Measurements from ENCODE around the gene CADM4.

CADM4 gene

DNA sequence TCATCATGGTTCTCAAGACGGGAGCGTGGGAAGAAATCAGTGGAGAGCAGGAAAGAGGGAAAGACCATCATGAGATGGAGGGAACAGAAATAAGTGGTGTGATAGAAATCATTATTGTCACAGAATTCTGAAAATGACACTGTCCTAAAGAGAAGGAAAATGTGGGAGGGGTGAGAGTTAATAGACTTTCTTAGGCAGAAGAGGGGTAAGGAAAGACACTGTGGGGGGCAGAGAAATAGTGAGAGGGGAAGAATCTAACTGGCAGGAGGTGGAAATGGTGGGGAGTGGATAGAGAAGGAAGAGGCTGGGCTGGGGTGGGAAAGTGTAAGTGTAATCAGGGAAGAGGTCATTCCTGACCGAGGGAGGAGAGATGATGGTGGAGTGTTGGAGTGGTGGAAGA, 60.9 kb downstream of the CADM4 start:
- no peak for DNase-seq

DNA sequence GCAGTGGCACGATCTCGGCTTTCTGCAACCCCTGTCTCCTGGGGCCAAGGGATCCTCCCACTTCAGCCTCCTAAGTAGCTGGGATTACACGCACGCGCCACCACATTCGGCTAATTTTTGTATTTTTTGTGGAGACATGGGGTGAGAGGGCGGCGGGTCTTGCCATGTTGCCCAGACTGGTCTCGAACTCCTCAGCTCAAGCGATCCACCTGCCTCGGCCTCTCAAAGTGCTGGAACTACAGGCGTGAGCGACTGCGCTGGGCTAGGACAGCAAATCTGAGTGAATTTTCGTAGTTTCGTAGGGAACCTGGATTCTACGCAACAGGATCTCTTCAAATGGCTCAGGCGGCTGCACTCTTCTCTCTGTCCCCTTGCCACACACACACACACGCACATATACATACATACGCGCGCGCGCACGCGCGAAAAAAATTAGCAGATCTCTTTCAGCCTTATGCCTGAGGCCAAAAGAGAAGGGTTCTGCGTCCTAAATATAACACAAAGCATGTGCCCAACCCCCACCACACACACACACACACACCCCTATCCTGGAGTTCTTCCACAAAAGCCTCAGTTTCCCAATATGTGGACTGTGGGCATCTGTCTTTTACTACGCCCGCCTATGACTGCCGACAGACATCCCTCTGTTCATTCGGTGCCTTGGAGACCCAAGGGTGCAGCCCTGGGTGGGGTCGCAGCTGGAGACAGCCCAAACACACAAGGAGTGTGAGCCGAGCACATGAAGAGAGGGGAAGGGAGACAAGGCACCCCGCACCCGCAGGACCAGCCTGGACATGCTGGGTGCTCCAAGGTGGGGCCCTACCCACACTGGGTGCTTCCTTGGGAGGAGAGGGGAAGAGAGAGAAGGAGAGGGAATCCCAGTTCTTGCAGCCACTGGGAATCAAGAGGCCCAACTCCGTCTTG, 63.4 kb downstream of the CADM4 start:
- DNase-seq = no peak

DNA sequence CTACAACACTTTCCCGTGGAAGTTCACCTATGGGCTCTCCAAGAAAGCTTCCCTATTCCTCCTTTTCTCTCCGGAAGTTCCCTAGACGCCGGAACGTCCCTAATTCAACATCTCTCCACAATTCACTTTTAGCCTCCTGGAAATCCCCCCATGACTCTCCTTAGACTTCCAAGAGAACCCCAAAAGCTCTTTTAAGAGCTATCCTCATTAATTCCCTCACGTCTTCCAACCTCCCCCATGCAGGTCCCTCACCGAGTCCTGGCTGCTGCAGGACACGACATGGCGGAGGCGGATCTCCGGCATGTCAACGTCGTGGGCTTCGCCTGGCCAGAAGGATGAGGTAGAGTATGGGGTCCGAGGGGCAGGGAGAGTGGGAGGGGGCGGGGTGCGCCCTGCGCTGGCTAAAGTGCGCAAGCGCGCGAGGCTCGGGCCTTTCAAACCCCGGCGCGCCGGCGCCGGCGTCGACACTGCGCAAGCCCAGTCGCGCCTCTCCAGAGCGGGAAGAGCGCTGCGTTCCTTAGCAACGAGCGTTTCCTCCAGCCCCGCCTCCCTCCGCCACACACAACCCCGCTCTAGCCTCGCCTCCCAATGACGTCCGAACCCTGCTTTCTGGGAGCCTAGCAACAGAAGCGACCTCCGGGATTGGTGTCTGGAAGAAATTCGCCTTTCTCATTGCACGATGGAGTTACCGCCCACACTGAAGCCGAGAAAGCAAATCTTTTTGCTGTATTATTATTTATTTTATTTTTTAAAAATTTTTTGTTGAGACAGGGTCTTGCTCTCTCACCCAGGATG, 64.3 kb downstream of the CADM4 start, which contains the start of the genes PINLYP and XRCC1:
TSS of gene PINLYP (plus strand) at position 646 of the 795 bp plus-strand sequence. CDS start 1,391 bp downstream, outside the sequence.
TSS of gene XRCC1 (minus strand) at position 372 of the 795 bp plus-strand sequence. CDS start at position 303, 69 bp downstream.
- DNase-seq = peak; percentile 98

DNA sequence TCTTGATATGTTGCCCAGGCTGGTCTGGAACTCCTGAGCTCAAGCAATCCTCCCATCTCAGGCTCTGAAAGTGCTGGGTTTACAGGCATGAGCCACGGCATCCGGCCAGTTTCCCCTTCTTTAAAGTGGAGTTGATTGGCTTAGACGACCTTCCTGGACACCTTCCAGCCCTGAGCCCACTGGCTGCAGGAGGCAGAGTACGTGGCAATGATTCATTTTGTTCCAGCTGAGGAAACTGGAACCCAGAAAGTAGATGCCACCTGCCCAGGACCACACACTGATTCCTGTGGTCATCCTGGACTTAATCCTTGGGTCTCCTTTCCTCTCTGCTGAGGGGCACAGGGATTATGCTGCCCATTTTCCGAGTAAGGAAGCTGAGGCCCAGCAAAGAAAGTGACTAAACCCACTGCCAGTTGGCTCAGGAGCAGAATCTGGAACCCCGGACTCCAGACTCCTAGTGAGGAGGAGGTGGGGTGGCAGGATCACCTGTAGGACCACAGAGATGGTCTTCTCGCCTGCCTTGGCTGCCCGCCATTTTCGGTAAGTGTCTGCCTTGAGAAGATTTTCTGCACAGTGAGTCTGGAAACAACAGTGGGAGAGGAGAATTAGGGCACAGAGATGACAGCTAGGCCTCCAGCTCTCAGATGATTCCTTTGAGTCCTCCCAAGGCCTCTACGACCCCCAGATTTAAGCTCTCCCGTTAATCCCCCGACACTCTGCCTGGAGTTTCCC, 65.1 kb downstream of the CADM4 start:
- peak in 1 of 2 experiments; percentile 3 for DNase-seq
